ENCODE results near the gene LRRC1. TPM values are rescaled to one million over a fixed set of nuclear protein-coding genes. Genes with fewer than 3 reads are reported as not detected.
A peak's percentile ranks its signal among the peaks of the same experiment; 100 is the strongest.
"Not testable (repeated sequence)": the region's sequence is repeated elsewhere in the genome, so short reads cannot be mapped to it uniquely, and the experiment has no call there.

Gene LRRC1
- total and polyA plus RNA-seq, 8 donors, result 8.6 to 16.4 (median 10.3) TPM

DNA sequence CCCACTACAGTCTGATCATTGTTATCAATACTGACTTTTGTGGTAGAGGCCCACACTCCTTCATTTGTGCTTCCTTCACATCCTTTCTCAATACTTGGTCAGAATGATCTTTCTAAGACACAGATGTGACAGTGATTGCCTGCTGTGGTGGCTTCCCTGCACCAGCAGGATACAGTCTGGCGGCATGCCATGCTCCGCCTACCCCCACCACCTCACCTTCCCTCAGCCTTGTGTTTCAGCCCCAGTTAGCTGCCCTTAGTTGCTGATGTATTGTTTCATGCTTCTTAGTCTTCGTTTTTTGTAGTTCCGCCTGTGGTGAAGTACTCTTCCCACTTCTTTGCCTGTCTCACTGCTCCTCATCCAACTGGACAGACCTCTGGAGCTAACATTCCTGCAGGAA lies 10.9 kb downstream of the LRRC1 start:
- Histone ChIP-seq H3K36me3 (no peaks in the 10 kb centered on the region), H3K27ac (no peak overlapping the region), H3K9me3 (no peaks in the 10 kb centered on the region), H3K27me3 (no peaks in the 10 kb centered on the region), H3K4me1 (no peaks in the 10 kb centered on the region), H3K4me3 (no peak overlapping the region)
- ATAC-seq (no peak), DNase-seq (no peak)
- TF ChIP-seq CTCF (IDR thresholded peaks at IDR 0.05), result no peak
- intact Hi-C loops (cut with DNase I), result no loop called here

DNA sequence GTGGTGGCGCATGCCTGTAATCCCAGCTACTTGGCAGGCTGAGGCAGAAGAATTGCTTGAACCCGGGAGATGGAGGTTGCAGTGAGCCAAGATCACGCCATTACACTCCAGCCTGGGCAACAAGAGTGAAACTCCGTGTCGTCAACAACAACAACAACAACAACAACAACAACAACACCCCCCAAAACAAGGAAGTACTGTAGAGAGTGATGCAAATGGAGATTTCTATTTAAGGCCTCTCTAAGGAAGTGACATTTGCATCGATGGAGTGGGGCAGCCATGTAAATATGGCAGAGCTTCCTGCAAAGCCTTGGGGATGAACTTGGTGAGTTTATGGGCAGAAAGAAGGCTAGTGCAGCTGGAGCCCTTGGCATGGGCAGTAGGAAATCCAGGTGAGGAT lies 12.8 kb downstream of the LRRC1 start:
- H3K9me3 ChIP-seq; ATAC-seq; DNase-seq; intact Hi-C loops (cut with DNase I); H3K4me3 ChIP-seq; H3K27me3 ChIP-seq; H3K4me1 ChIP-seq; H3K36me3 ChIP-seq; H3K27ac ChIP-seq: not testable (repeated sequence)

- ATAC-seq (no peak), DNase-seq (no peak)
- Histone ChIP-seq H3K4me1 (no peaks in the 10 kb centered on the region), H3K36me3 (no peaks in the 10 kb centered on the region), H3K27ac (no peak overlapping the region), H3K4me3 (no peak overlapping the region), H3K27me3 (no peaks in the 10 kb centered on the region), H3K9me3 (no peaks in the 10 kb centered on the region)
- intact Hi-C loops (cut with DNase I), result no loop called here
- no peak for TF ChIP-seq CTCF (IDR thresholded peaks at IDR 0.05)
Observed at GRCh38 chr6:53808302-53808881, 13.6 kb downstream of the LRRC1 start.

- H3K27ac ChIP-seq, result no peak overlapping the region
- DNase-seq (no peak), ATAC-seq (no peak)
- intact Hi-C loops (cut with DNase I), result no loop called here
- TF ChIP-seq CTCF (IDR thresholded peaks at IDR 0.05), result no peak
- no peaks in the 10 kb centered on the region for H3K27me3 ChIP-seq
- no peaks in the 10 kb centered on the region for H3K36me3 ChIP-seq
- no peaks in the 10 kb centered on the region for H3K4me1 ChIP-seq
- no peak overlapping the region for H3K4me3 ChIP-seq
- no peaks in the 10 kb centered on the region for H3K9me3 ChIP-seq
Observed at GRCh38 chr6:53809691-53810090, 14.9 kb downstream of the LRRC1 start.

DNA sequence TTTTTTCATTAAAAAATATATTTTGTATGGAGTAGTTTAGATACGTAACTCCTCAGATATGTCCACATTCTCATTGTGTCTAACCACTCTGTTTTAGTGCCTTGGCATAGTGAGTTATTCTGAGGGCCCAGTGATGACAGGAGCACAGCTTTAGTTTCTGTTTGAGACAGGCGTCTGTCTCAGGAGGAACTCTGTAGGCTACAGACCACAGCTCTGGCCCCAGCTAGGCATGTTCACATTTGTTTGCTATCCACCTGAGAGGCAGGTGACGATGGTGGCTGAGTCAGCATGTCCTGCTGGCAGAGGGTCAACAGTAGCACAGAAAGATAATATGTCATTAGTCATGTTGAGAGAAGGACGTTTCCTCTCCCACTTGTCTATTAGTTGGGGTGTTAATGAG lies 16.3 kb downstream of the LRRC1 start:
- Histone ChIP-seq H3K27ac (no peak overlapping the region), H3K4me1 (no peaks in the 10 kb centered on the region), H3K9me3 (no peaks in the 10 kb centered on the region), H3K4me3 (no peak overlapping the region), H3K27me3 (no peaks in the 10 kb centered on the region), H3K36me3 (no peaks in the 10 kb centered on the region)
- DNase-seq (peak in 3 of 4 donors; percentile 34 to 71 (median 66)), ATAC-seq (peak; percentile 93)
- TF ChIP-seq CTCF (IDR thresholded peaks at IDR 0.05), result no peak
- intact Hi-C loops (cut with DNase I), result no loop called here

DNA sequence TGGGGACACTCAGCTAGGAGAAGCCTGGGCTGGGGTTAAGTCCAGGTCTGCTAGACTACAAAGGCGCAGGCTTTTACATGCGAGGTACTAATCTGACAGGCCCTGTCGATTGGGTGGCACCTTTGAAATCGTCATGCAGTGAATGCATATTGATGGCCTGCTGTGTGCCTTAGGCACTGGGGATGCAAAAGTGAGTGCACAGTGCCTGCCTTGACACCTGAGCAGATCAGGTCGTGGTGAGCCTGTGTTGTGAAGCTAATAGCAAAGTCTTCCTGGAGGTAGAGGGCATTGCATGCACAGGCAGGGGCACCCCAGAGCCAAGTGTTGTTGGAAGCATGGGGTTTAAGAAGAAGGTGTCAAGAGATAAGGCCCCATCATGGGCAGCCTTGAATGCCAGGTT lies 16.9 kb downstream of the LRRC1 start:
- Histone ChIP-seq H3K27ac (no peak overlapping the region), H3K27me3 (no peaks in the 10 kb centered on the region), H3K4me1 (no peaks in the 10 kb centered on the region), H3K9me3 (no peaks in the 10 kb centered on the region), H3K36me3 (no peaks in the 10 kb centered on the region), H3K4me3 (no peak overlapping the region)
- intact Hi-C loops (cut with DNase I), result no loop called here
- TF ChIP-seq CTCF (IDR thresholded peaks at IDR 0.05), result no peak
- DNase-seq (no peak), ATAC-seq (no peak)

Measured in left lung (tissue), 10 donors.